ENCODE measurements around the gene DYRK3.
A peak's percentile ranks its signal among the peaks of the same experiment; 100 is the strongest.

Gene DYRK3

DNA sequence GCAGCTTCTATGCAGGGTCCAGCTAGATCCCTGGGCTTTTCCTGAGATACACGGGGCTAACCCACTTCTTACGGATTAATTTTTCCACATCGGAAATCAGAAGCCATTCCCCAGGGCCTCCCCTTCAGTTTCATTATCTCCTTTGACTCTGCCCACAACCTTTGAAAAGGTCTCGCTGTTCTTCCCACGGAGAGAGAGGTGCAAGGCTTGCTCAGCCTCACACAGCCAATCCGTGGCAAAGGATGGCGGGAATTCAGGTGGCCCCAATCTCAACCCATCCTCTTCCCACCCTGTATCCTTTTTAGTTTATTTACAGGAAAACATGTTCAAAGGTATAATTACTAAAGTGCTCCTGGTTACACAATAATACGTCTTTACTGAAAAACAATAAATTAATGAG is 48.7 kb downstream of the DYRK3 start:
- no peak for DNase-seq (ENCODE audit: low read depth)

DNA sequence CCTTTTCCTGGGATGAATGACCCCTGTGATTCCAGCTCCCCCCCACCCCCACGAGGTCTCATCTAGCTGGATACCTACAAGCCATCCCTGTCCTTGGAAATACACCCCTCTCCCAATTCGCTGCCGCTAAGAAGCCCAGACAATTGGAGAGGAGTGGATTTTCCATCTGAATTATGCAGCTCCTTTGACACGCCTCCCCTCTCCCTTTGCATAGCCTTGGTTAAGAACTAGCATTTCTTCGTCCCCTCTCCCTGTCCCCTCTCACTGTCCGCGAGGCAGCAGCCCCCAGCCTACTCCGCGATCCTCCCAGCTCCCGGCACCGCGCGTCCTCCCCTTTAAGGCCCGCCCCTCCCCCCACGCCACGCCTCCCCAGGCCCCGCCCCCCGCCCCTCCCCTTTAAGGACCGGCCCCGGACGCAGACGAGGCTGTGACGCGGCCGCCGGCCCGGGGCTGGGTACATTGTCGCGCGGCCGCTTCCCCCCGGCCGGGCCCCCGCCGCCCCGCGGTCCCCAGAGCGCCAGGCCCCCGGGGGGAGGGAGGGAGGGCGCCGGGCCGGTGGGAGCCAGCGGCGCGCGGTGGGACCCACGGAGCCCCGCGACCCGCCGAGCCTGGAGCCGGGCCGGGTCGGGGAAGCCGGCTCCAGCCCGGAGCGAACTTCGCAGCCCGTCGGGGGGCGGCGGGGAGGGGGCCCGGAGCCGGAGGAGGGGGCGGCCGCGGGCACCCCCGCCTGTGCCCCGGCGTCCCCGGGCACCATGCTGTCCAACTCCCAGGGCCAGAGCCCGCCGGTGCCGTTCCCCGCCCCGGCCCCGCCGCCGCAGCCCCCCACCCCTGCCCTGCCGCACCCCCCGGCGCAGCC is 49.4 kb downstream of the DYRK3 start, which contains the start of gene MAPKAPK2:
TSS of gene MAPKAPK2 (plus strand) at position 428 of the 856 bp plus-strand sequence. CDS start at position 753, 325 bp downstream.
- DNase-seq (ENCODE audit: low read depth): peak; percentile 69

DNA sequence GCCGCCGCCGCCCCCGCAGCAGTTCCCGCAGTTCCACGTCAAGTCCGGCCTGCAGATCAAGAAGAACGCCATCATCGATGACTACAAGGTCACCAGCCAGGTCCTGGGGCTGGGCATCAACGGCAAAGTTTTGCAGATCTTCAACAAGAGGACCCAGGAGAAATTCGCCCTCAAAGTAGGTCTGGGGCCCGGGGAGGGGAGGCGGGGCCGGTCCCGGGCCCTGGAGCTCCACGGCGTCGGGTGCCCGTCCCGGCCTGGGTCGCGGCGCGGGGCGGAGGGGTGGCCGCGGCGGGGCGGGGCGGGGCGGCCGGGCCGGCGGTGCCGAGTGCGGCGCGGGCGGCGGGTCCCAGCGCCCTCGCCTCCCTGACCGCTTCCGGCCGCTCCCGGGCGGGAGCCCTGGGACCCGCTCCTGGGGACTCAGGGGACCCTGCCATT is 50.0 kb downstream of the DYRK3 start:
- peak; percentile 30 for DNase-seq (ENCODE audit: low read depth)

DNA sequence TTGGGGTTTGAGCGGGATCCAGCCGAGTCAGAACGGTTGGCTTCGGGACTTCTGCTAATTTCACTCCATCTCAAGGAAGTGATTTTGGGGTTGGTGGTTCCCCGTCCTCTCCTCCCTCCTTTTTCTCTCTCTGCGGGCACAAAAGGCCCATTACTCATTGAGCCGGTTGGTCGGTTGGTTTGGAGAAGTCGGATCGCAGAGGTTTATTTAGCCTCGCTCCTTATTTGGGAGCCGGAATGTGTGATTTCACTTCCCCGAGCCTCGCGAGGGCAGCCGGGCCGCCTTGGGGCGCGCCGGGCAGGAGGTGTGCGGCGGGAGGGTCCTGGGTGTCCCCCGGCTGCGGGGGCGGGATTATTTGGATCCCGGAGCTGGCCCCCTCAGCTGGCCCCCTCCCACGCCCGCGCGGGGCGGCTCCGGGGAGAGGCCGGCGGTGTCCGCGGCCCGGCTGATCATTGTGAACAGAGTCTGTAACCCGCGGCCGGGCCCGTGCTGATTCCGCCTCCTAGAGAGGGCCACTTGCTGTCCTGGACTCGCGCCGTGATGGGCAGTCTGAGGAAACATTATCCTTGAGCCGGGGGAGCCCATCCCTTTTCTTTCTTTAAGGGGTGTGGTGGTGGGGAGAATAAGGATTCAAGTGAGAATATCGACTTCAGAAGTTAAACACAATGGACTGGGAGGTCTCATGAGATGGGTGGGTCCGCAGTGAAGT is 50.6 kb downstream of the DYRK3 start:
- no peak for DNase-seq (ENCODE audit: low read depth)

DNA sequence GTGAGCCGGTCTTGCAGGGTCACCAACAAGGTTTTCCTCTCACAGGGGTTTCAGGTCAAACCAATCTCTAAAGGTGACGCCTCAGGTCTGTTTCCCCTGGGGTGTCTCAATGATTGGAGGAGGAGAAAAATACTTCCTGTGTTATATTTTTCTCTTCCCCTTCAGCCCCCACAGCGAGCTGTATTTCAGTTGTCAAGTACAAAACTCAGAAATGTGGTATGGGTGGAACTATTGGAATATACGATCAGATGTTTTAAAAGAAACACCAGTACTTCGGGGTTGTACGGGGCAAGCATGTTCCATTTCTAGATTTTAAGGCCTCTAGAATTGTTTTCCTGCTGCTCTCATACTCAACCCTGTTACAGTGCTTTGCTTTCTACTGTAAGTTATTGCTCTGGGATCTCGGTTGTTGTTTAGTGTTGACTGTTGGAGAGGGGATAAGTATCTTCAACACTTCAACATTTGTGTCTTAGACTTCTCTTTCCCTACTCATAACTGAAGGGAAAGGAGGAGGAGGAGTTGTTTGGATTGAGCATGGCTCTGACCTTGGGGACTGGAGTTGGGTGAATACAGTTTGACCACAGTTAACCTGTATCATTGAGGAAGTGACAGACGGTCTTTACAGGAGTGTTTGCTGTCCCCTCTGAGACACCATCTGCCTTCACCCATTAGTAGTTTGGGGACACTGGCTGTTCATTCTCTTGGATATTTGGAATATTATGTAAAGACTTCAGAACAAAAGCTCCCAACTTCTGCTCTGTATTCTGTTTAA is 51.3 kb downstream of the DYRK3 start:
- DNase-seq (ENCODE audit: low read depth): no peak

DNA sequence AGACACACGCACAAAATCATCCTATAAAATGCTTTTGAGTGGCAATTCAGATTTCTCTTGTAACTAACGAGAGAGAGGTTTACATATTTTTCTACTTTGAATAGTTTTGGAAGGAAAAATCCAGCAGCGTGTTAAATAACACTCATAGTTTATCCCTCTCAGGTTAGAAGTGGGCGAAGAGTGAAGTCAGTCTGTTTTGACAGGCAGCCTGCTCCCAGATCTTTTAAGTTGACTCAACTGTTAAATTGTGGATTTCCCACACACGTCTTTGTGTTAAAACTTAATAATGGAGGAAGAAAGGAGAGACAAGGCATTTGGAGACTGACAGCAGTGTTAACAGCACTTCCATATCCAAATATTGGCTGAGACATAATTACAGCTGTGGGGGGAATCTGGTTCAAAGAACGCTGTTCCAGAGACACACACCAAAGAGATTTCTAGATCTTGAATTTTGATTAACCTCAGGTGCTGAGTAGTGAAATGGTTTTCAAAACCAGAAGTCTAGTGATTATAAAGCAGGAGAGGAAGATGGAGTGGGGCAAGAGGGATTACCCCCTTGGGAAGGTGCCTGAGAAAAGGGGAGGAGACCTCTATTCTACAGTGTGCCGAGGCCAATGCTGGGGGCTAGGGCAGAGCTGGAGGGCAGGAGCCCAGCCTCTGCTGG is 52.0 kb downstream of the DYRK3 start:
- DNase-seq (ENCODE audit: low read depth): no peak

DNA sequence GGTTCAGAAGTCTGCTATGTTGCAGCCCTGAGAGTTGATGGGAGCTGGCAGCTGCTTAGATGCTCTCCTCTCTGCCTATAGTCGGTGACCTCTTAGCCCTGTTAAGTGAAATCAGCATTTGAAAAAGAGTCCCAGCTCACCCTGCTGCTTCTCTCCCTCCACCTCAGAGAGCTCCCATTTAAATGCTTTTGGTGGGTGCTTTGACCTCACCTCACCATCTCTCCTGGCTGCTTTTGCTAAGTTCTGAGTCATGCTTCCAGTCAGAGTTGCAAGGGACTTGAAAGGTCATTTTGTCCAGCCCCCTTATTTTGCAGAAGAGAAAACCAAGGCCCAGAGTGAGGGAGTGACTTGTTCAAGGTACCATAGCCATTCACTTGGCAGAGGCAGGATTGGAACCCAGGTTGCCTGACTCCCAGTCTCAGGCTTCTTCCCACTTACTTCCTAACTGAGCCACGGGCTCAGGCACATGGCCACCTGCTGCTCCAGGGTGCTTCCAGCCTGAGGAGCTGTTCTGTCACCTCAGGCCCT is 52.6 kb downstream of the DYRK3 start:
- no peak for DNase-seq (ENCODE audit: low read depth)

DNA sequence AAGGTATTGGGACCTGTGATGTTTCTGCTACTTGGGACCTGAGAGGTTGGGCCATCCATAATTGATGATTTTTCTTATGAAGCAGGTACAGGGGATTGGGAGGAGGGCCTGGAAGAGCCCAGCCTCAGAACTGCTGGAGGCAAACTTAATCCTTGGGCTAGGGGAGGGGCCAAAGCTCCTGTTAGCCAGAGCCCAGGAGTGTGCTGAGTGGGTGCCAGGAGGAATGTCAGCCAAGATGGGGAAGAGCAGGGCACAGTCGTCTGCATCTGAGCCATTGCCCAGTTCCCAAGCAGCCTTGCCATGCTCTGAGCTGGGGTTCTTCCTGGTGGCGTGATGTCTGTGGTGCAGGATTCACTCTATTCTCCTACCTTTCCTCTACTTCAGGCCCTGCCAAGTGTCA is 55.2 kb downstream of the DYRK3 start:
- no peak for DNase-seq (ENCODE audit: low read depth)

DNA sequence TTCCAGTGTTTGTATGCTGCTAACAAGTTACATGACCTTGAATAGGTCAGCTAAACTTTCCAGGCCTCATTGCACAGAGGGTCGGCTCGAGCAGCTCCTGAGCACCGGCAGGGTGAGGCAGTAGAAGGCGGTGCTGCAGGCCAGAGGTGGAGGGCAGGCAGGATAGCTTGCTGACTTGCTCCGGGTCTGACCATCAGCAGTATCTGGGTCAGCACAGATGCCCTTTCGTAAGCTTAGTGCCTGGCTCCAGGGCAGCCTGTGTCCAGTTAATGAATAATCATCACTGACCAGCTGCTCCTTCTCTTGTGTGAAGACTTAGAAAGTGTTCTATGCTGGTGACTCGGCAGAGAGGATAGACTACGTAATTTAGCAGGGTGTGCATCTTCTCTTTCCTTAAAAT is 56.3 kb downstream of the DYRK3 start:
- no peak for DNase-seq (ENCODE audit: low read depth)

DNA sequence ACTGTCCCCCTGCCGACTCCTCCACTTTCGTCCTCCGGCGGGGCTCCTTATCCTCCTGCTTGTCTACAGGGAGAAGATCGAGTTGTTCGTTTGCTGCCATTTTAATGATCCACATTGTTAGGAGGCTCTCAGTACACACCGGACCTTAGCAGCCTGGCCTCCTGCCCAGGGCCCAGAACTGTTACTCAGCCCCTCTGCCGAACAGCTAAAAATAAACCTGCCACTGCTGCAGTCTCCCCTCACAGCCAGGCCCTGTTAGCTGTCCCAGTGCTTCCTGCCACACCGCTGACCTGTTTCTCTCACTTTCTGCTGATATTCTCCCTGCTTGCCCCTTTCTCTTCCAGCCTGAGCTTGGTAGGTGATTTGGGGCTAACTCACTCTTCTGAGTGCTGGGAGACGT is 57.7 kb downstream of the DYRK3 start:
- no peak for DNase-seq (ENCODE audit: low read depth)

DNA sequence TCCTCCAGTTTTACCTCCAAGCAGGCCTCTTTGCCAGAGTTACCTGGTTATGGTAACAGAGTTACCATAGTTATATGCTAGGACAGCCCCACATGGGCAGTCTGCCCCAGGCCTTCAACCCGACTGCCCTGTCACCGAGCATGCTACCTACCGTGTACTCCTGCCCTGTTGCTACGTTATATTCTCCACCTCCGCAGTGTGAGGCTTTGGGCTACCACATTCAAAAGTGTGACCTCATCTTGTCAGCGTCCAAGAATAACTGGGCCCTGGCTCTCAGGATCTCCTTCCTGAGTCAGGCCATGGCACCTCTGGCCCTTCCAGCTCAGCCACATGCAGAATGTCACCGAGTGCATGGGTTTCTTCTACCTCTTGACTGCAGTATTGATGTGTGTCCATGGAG is 58.3 kb downstream of the DYRK3 start:
- DNase-seq (ENCODE audit: low read depth): no peak

DNA sequence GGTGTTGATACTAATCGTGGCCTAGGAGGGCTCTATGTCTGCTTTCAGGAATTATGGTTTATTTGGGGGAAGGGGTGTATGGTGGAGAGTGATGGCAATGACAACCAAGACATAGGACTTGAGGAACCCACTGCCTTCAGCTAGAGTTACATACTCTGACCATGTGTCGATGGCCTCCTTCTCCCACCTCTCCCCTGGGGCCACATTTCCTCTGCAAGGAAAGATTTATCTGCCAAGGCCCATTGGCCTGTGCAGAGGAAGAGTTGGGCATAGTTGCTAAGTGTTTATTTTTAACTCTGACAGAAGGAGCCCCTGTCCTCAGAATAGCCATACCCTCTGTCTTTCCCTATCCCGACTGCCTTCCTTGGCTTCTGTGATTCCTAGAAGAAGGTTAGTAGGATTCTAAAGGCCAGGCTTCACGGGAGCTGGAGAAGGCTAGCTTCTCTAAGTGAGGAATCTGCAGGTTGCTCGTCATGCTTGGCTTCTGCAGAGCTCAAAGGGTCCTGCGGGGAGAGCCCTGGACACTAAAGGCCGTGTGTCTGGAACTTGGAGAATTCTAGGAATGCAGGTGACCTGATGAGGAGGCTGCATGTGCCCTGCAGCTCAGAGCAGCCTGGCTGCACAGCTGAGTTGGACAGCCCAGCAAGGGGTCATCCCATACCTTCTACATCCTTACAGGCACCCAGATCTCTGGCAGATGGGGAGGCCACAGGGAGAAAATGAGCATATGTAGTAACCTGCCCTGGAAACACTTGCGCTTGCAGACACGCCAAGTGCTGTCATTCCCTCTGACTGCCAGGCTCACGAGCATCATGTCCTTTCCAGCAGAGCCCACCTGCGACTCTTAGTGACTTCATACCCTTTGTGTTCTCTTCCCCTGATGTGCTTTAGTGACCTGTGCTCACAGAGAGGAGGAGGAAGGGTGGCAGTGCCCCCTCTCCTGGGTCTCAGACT is 59.1 kb downstream of the DYRK3 start:
- no peak for DNase-seq (ENCODE audit: low read depth)

DNA sequence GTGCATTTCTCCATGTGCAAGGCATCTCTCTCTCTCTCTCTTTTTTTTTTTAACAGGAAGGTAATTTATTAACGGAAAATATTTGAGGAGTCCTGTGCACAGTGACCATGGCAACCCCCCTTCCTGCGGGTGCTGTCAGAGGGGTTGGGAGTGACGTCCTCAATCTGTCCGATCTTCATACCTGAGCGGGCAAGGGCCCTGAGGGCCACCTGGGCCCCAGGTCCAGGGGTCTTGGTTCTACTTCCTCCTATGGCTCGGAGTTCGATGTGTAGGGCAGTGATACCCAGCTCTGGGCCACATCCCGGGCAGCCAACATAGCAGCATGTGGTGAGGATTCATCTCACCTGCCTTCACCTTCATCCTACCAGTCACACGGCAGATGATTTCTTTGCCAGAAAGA is 60.4 kb downstream of the DYRK3 start:
- no peak for DNase-seq (ENCODE audit: low read depth)

DNA sequence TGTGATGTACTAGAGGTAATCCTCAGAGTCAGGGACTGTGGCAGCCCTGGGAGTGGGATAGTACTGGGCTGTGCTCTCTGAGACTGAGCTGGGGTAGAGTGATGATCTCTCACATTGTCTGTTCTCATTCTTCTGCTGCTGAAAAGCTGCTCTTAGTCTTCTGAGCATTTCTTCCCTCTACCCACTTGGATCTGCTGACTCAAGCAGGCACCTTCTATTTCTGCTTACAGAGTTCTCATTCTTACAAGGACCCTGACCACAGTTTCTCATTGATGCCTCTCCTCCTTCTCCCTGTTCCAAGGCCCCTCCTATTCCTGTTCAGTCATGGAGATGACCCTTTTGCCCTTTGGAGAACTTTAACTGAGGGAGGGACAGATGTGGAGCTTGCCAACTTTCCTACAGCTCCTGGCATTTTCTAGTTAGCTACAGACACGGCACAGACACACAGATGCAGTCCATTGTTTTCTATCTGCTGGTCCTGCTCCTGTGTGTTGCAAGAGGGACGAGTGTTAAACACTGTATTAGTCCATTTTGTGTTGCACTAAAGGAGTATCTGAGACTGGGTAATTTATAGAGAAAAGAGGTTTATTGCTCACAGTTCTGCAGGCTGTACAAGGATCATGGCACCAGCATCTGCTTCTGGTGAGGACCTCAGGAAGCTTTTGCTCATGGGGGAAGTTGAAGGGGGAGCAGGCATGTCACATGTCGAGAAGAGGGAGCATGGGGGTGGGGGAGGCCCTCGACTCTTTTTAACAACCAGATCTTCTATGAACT is 61.7 kb downstream of the DYRK3 start:
- no peak for DNase-seq (ENCODE audit: low read depth)

DNA sequence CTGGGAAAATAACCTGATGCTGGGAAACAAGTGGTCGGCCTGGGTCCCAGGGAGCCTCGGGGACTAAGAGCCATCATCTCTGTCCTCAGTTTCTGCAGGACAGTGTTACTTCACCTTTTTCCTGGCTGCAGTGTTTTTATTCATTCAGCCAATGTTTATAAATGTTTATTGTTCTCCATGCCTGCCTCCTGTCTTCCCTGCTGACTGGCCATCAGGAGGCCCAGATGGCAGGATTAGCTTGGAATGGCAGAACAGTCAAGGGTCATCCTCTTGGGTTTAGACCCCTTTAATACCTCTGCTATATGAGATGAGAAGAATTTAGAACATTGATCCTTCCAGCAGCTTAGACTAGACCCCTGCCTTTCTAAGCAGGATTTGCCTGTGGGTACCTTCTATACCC is 62.7 kb downstream of the DYRK3 start:
- no peak for DNase-seq (ENCODE audit: low read depth)

All from activated T-helper 9 cell treated with anti-CD3 and anti-CD28 coated beads, Interleukin-2, amount 50 U/mL, for 16 hours (primary cell).